A549 (cell line): ENCODE data around the gene COL26A1.

Experiments
- CHD4 ChIP-seq: fragments of 200-600 bp; sonication (generic); IDR thresholded peaks from 2 replicates; pipeline ENCODE4 v1.6.1; 2016; ENCODE audit warnings: antibody characterized with exemption, mild to moderate bottlenecking, borderline replicate concordance
- CTCF ChIP-seq: fragments of >200 bp; sonication (Bioruptor Twin); formaldehyde crosslinking; IDR thresholded peaks from 3 replicates; pipeline ENCODE4 v1.5.1; 2016
- EP300 ChIP-seq, 2 experiments: fragments of >200 bp; sonication (Bioruptor Twin); formaldehyde crosslinking; IDR thresholded peaks; 2 replicates in 1 of 2; 3 replicates in 1 of 2; pipeline ENCODE4 v1.6.1; 2016 to 2017
- ESRRA ChIP-seq: fragments of 150-350 bp; IDR thresholded peaks from 2 replicates; pipeline ENCODE4 v1.6.1; 2014; ENCODE audit warnings: mild to moderate bottlenecking, low read length, borderline replicate concordance
- JUNB ChIP-seq: fragments of >200 bp; sonication (Bioruptor Twin); formaldehyde crosslinking; IDR thresholded peaks from 2 replicates; pipeline ENCODE4 v1.6.1; 2016
- MAX ChIP-seq: IDR thresholded peaks from 2 replicates; pipeline ENCODE4 v1.6.1; 2012
- MYC ChIP-seq: IDR thresholded peaks from 2 replicates; pipeline ENCODE4 v1.6.1; 2012; ENCODE audit warnings: mild to moderate bottlenecking, inconsistent platforms, low read length, improper control_type of control experiment, borderline replicate concordance
- PHF8 ChIP-seq: fragments of 200-600 bp; sonication (generic); IDR thresholded peaks from 2 replicates; pipeline ENCODE4 v1.6.1; 2016; ENCODE audit warnings: low read depth, mild to moderate bottlenecking, antibody characterized with exemption, moderate library complexity, borderline replicate concordance
- POLR2A ChIP-seq: IDR thresholded peaks from 2 replicates; pipeline ENCODE4 v1.6.1; 2012; ENCODE audit warnings: mild to moderate bottlenecking, low read length
- POLR2AphosphoS2 ChIP-seq: conservative IDR thresholded peaks from 2 replicates; pipeline ENCODE4 v1.6.1; 2012; ENCODE audit warnings: low read length, improper control_type of control experiment, inconsistent platforms
- RFX5 ChIP-seq: fragments of 450-650 bp; IDR thresholded peaks from 2 replicates; pipeline ENCODE4 v1.7.1; 2014; ENCODE audit warnings: antibody characterized with exemption, mild to moderate bottlenecking, moderate library complexity
- SMC3 ChIP-seq: fragments of >200 bp; sonication (Bioruptor Twin); formaldehyde crosslinking; IDR thresholded peaks from 3 replicates; pipeline ENCODE4 v1.6.1; 2018; ENCODE audit warnings: inconsistent platforms
- ZNF302 ChIP-seq: fragments of 250-450 bp; sonication (Bioruptor Pico); IDR thresholded peaks from 2 replicates; pipeline ENCODE4 v1.9.0; 2021; ENCODE audit warnings: inconsistent platforms, mild to moderate bottlenecking, moderate library complexity
- TF ChIP-seq, protein P1 (sequence below): fragments of 250-450 bp; sonication (Bioruptor Pico); IDR thresholded peaks from 2 replicates; pipeline ENCODE4 v1.5.0; 2021; ENCODE audit warnings: mild to moderate bottlenecking, moderate library complexity, borderline replicate concordance

GRCh38 chr7:101559586-101559985 lies 196.9 kb downstream of the COL26A1 start:
- TF ChIP-seq CTCF (no peak), MYC (no peak), POLR2A (no peak), ZNF302 (CRISPR knock-in tag) (no peak), PHF8 (no peak), CHD4 (no peak), RFX5 (no peak), SMC3 (no peak), JUNB (no peak), MAX (no peak), POLR2AphosphoS2 (no peak), EP300 (IDR thresholded peaks at IDR 0.05) (no peak), ESRRA (no peak)
- TF ChIP-seq, protein P1, sequence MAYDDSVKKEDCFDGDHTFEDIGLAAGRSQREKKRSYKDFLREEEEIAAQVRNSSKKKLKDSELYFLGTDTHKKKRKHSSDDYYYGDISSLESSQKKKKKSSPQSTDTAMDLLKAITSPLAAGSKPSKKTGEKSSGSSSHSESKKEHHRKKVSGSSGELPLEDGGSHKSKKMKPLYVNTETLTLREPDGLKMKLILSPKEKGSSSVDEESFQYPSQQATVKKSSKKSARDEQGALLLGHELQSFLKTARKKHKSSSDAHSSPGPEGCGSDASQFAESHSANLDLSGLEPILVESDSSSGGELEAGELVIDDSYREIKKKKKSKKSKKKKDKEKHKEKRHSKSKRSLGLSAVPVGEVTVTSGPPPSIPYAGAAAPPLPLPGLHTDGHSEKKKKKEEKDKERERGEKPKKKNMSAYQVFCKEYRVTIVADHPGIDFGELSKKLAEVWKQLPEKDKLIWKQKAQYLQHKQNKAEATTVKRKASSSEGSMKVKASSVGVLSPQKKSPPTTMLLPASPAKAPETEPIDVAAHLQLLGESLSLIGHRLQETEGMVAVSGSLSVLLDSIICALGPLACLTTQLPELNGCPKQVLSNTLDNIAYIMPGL (CRISPR knock-in tag) = no peak
